ENCODE data around the gene PLCXD3.
A peak's percentile ranks its signal among the peaks of the same experiment; 100 is the strongest.

Gene PLCXD3

GRCh38 chr5:41413074-41413473 lies 97.3 kb downstream of the PLCXD3 start:
- DNase-seq: peak; percentile 47 to 49

GRCh38 chr5:41412496-41412895 lies 97.9 kb downstream of the PLCXD3 start:
- no peak for DNase-seq

GRCh38 chr5:41410737-41411136 lies 99.7 kb downstream of the PLCXD3 start:
- peak in 1 of 2 experiments; percentile 18 for DNase-seq

- DNase-seq: no peak
Observed at GRCh38 chr5:41410307-41410706, 100.1 kb downstream of the PLCXD3 start.

GRCh38 chr5:41408676-41409443 lies 101.5 kb downstream of the PLCXD3 start:
- peak in 1 of 2 experiments; percentile 22 for DNase-seq

- no peak for DNase-seq
Observed at GRCh38 chr5:41406936-41407335, 103.5 kb downstream of the PLCXD3 start.

- DNase-seq: no peak
Observed at GRCh38 chr5:41406424-41406823, 104.0 kb downstream of the PLCXD3 start.

GRCh38 chr5:41404757-41405156 lies 105.6 kb downstream of the PLCXD3 start:
- DNase-seq: no peak

GRCh38 chr5:41403846-41404245 lies 106.6 kb downstream of the PLCXD3 start:
- DNase-seq: no peak

GRCh38 chr5:41402845-41403244 lies 107.6 kb downstream of the PLCXD3 start:
- no peak for DNase-seq

GRCh38 chr5:41399839-41400238 lies 110.6 kb downstream of the PLCXD3 start:
- DNase-seq: no peak

GRCh38 chr5:41392016-41392415 lies 118.4 kb downstream of the PLCXD3 start:
- no peak for DNase-seq

- no peak for DNase-seq
Observed at GRCh38 chr5:41374631-41375030, 135.8 kb downstream of the PLCXD3 start.

GRCh38 chr5:41373230-41373629 lies 137.2 kb downstream of the PLCXD3 start:
- DNase-seq: no peak

GRCh38 chr5:41371738-41372137 lies 138.7 kb downstream of the PLCXD3 start:
- DNase-seq: no peak

- DNase-seq: no peak
Observed at GRCh38 chr5:41370482-41370881, 139.9 kb downstream of the PLCXD3 start.

- DNase-seq: no peak
Observed at GRCh38 chr5:41369799-41370198, 140.6 kb downstream of the PLCXD3 start.

- DNase-seq: no peak
Observed at GRCh38 chr5:41368158-41368557, 142.2 kb downstream of the PLCXD3 start.

GRCh38 chr5:41365369-41365768 lies 145.0 kb downstream of the PLCXD3 start:
- no peak for DNase-seq

- no peak for DNase-seq
Observed at GRCh38 chr5:41364346-41364745, 146.1 kb downstream of the PLCXD3 start.

GRCh38 chr5:41363343-41363986 lies 146.9 kb downstream of the PLCXD3 start:
- no peak for DNase-seq

GRCh38 chr5:41356786-41357185 lies 153.6 kb downstream of the PLCXD3 start:
- DNase-seq: no peak

GRCh38 chr5:41349846-41350245 lies 160.6 kb downstream of the PLCXD3 start:
- DNase-seq: no peak

- no peak for DNase-seq
Observed at GRCh38 chr5:41347569-41347968, 162.8 kb downstream of the PLCXD3 start.

- no peak for DNase-seq
Observed at GRCh38 chr5:41346609-41347008, 163.8 kb downstream of the PLCXD3 start.
